Measurements from ENCODE around the gene ACSM6. TPM values are rescaled to one million over a fixed set of nuclear protein-coding genes. Genes with fewer than 3 reads are reported as not detected.
A peak's percentile ranks its signal among the peaks of the same experiment; 100 is the strongest.

ACSM6 gene
- total RNA-seq, 4 donors from 2014 or later: 1.1 to 5.5 (median 3.0) TPM

DNA sequence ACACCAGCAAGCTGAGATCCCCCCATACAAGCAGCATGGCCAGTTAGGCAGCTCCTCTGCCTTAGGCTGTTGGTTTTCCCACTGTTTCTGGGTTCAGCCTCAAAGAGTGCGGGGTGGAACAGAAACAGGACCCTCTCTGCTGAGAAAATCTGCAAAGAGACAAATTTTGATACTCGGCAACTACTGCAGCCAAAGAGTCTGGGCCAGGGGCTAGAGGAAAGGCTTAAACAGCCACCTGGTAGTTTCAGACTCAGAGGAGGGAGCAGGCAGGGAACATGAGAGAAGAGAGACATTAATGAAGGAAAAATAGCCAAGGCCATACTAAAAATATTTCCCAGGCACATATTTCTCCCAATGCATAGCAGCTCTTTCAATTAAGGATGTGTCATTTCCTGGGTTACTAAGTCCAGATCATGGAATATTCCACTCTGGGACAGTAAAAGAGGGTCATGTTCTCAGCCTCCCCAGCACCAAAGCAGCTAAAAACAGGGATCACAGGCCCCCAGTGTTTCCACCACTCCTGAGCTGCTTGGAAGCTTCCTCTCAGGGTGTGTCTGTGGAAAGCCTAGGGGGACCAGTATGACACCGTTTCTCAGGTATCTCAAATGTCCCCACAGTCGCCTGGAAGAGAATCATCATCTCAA is 67.0 kb downstream of the ACSM6 start:
- 75% methylated on average over 4 of the region's 4 CpGs for WGBS
- Histone ChIP-seq H3K4me1 (peaks cover 13% of the 10 kb centered on the region), H3K27ac (no peak overlapping the region), H3K4me3 (no peak overlapping the region), H3K9me3 (no peaks in the 10 kb centered on the region), H3K36me3 (peaks cover 41% of the 10 kb centered on the region), H3K27me3 (no peaks in the 10 kb centered on the region)
- TF ChIP-seq, protein P1, sequence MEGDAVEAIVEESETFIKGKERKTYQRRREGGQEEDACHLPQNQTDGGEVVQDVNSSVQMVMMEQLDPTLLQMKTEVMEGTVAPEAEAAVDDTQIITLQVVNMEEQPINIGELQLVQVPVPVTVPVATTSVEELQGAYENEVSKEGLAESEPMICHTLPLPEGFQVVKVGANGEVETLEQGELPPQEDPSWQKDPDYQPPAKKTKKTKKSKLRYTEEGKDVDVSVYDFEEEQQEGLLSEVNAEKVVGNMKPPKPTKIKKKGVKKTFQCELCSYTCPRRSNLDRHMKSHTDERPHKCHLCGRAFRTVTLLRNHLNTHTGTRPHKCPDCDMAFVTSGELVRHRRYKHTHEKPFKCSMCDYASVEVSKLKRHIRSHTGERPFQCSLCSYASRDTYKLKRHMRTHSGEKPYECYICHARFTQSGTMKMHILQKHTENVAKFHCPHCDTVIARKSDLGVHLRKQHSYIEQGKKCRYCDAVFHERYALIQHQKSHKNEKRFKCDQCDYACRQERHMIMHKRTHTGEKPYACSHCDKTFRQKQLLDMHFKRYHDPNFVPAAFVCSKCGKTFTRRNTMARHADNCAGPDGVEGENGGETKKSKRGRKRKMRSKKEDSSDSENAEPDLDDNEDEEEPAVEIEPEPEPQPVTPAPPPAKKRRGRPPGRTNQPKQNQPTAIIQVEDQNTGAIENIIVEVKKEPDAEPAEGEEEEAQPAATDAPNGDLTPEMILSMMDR (IDR thresholded peaks at IDR 0.05): no peak
- TF ChIP-seq POLR2A (IDR thresholded peaks at IDR 0.05): no peak
- TF ChIP-seq EP300 (IDR thresholded peaks at IDR 0.05): no peak
- TF ChIP-seq POLR2AphosphoS5 (IDR thresholded peaks at IDR 0.05): no peak
- peak in 1 of 2 donors; percentile 24 for DNase-seq (ENCODE audit: low spot score in 2 of 2)

DNA sequence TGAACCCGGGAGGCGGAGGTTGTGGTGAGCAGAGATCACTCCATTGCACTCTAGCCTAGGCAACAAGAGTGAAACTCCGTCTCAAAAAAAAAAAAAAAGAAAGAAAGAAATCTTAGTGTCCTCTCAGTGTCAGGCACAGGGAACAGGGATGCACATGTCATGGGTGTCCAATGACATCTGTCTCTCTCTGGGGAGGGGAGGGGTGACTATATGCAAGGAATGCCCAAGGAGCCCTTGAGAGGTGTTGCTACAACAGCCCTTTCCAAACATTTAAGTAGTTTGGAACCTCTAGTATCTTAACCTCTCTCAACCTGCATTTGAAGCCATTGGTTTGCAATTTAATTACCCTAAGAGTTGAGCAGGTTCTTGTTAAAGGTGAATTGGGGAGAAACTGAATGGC is 67.9 kb downstream of the ACSM6 start:
- no peaks in the 10 kb centered on the region for H3K27me3 ChIP-seq
- no peak for TF ChIP-seq EP300 (IDR thresholded peaks at IDR 0.05)
- no peak for TF ChIP-seq POLR2AphosphoS5 (IDR thresholded peaks at IDR 0.05)
- TF ChIP-seq, protein P1 (IDR thresholded peaks at IDR 0.05): no peak
- no peak for TF ChIP-seq POLR2A (IDR thresholded peaks at IDR 0.05)
- 94% methylated on average over 3 of the region's 3 CpGs for WGBS
- no peak overlapping the region for H3K27ac ChIP-seq
- H3K9me3 ChIP-seq: no peaks in the 10 kb centered on the region
- DNase-seq (ENCODE audit: low spot score in 2 of 2): peak in 1 of 2 donors; percentile 15
- peaks cover 20% of the 10 kb centered on the region for H3K4me1 ChIP-seq
- peaks cover 41% of the 10 kb centered on the region for H3K36me3 ChIP-seq
- no peak overlapping the region for H3K4me3 ChIP-seq

DNA sequence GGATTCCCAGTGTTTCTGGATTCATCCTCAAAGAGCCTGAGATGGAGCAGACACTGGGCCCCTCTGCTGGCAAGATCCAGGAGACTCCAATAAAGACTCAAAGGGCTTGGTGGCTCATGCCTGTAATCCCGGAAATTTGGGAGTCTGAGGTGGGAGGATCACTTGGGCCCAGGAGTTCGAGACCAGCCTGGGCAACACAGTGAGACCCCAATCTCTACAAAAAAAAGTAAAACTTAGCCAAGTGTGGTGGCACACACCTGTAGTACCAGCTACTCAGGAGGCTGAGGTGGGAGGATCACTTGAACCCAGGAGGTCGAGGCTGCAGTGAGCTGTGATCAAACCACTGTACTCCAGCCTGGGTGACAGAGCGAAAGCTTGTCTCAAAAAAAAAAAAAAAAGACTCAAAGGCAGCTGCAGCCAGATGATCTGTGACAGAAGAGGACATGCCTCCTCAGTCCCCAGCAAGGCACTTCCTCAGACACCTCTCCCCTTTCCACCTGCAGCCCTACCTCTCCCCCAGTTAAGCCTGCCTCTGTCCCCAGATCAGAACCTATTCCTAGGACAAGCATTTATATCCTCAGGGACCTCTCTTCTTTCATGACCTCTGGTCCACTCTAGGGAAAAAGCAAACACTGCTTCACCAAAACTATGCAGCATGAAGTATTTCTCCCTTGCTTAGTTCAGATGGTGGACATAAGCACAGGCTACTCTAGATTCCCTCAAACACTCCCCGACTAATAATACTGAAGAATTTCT is 68.9 kb downstream of the ACSM6 start:
- no peak overlapping the region for H3K27ac ChIP-seq
- H3K36me3 ChIP-seq: peaks cover 37% of the 10 kb centered on the region
- peaks cover 28% of the 10 kb centered on the region for H3K4me1 ChIP-seq
- H3K4me3 ChIP-seq: no peak overlapping the region
- H3K27me3 ChIP-seq: no peaks in the 10 kb centered on the region
- H3K9me3 ChIP-seq: no peaks in the 10 kb centered on the region
- WGBS: 74% methylated on average over 5 of the region's 5 CpGs
- TF ChIP-seq POLR2AphosphoS5 (IDR thresholded peaks at IDR 0.05): no peak
- TF ChIP-seq, protein P1 (IDR thresholded peaks at IDR 0.05): no peak
- TF ChIP-seq POLR2A (IDR thresholded peaks at IDR 0.05): no peak
- TF ChIP-seq EP300 (IDR thresholded peaks at IDR 0.05): no peak
- DNase-seq (ENCODE audit: low spot score in 2 of 2): no peak

DNA sequence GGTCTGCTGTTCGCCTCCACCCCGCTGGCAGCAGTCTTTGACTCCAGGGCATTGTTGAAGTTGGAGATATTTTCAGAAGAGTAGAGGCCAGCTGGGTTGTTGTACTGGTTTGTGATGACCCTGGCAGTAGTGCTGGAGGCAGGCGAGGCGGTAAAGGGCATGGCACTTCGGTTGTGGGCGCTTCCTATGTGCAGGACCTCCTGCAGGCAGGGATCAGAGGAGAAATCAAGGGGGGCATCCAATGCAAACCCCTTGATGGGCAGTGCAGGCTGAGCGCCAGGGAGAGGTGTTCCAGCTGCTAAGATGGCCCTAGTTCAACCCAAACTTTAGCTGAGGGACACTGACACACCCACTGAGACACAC is 69.8 kb downstream of the ACSM6 start:
- Histone ChIP-seq H3K4me3 (no peak overlapping the region), H3K4me1 (peaks cover 35% of the 10 kb centered on the region), H3K9me3 (no peaks in the 10 kb centered on the region), H3K27me3 (no peaks in the 10 kb centered on the region), H3K36me3 (peaks cover 33% of the 10 kb centered on the region), H3K27ac (no peak overlapping the region)
- WGBS: 61% methylated on average over 7 of the region's 7 CpGs
- TF ChIP-seq, protein P1 (IDR thresholded peaks at IDR 0.05): no peak
- no peak for DNase-seq (ENCODE audit: low spot score in 2 of 2)

DNA sequence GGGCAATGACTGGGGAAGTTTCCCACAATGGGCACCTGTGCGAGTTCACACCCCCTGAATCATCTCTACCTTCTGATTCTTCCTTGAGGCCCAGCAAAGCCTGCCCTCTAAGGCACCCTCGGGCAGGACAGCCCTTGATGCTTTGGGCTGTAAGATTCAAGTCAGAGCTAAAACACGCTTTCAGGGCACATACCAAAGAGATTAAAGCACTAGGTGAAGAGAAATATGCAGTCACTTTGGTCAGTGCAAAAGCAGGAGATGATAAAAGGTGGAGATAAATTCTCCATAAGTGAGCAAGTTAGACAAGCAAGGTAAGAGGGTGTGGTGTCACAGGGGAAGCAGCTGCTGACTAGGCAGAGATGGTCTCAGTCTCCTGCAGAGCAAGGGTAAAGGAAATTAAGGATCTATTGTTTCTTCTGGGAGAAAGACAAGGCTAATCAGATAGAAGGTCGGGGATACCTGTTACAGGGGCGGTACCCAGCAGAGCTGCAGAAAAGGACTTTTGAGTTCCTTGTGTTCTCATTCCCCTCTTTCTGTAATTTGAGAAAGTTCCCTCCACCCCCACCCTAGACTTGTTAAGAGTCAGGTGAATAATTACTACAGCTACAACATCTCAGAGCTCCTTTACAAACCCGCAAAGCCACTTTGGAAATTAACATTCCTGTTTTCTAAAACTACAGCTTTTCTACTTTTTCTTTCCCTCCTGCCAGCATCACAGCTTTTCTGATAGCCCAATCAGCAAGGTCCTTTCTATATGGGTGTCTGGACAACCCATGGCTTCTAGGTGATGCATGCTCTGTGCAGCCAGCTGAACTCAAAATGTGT is 70.4 kb downstream of the ACSM6 start:
- Histone ChIP-seq H3K27me3 (no peaks in the 10 kb centered on the region), H3K9me3 (no peaks in the 10 kb centered on the region), H3K36me3 (peaks cover 30% of the 10 kb centered on the region), H3K4me1 (peaks cover 38% of the 10 kb centered on the region), H3K4me3 (no peak overlapping the region), H3K27ac (no peak overlapping the region)
- DNase-seq (ENCODE audit: low spot score in 2 of 2): no peak
- WGBS: 48% methylated on average over 6 of the region's 6 CpGs
- TF ChIP-seq POLR2A (IDR thresholded peaks at IDR 0.05) (no peak), EP300 (IDR thresholded peaks at IDR 0.05) (no peak), POLR2AphosphoS5 (IDR thresholded peaks at IDR 0.05) (no peak)
- TF ChIP-seq, protein P1 (IDR thresholded peaks at IDR 0.05): no peak
